ACC112 (cell line): ENCODE results near the gene TMEM89.
A peak's percentile ranks its signal among the peaks of the same experiment; 100 is the strongest.

Experiments
- H2AFZ ChIP-seq: fragments of 200-600 bp; sonication (generic); one replicate; pipeline ENCODE4 v1.6.0; 2017; ENCODE audit warnings: antibody characterized with exemption, low read length; ENCODE audit not compliant: unreplicated experiment
- H3K27ac ChIP-seq: fragments of 200-600 bp; sonication (generic); 2 replicates; pipeline ENCODE4 v1.5.1; 2014; ENCODE audit warnings: low read depth, mild to moderate bottlenecking, antibody characterized with exemption, low read length, moderate library complexity
- H3K27me3 ChIP-seq: fragments of 200-600 bp; sonication (generic); 2 replicates; pipeline ENCODE4 v1.6.1; 2014; ENCODE audit warnings: mild to moderate bottlenecking, antibody characterized with exemption, low read length, moderate library complexity, mixed read lengths; ENCODE audit not compliant: insufficient read depth
- H3K36me3 ChIP-seq: fragments of 200-600 bp; sonication (generic); 2 replicates; pipeline ENCODE4 v1.6.1; 2016; ENCODE audit warnings: mild to moderate bottlenecking, antibody characterized with exemption, low read length, moderate library complexity, mixed read lengths; ENCODE audit not compliant: insufficient read depth
- H3K4me1 ChIP-seq: fragments of 200-600 bp; sonication (generic); one replicate; pipeline ENCODE4 v1.6.1; 2016; ENCODE audit warnings: low read length, mixed read lengths; ENCODE audit not compliant: insufficient read depth, unreplicated experiment, control insufficient read depth
- H3K4me3 ChIP-seq: fragments of 200-600 bp; sonication (generic); 2 replicates; pipeline ENCODE4 v1.5.1; 2014; ENCODE audit warnings: mild to moderate bottlenecking, low read depth, low read length
- H3K79me2 ChIP-seq: fragments of 200-600 bp; sonication (generic); one replicate; pipeline ENCODE4 v1.6.0; 2016; ENCODE audit warnings: low read length; ENCODE audit not compliant: control insufficient read depth, unreplicated experiment, insufficient read depth

TMEM89 gene

DNA sequence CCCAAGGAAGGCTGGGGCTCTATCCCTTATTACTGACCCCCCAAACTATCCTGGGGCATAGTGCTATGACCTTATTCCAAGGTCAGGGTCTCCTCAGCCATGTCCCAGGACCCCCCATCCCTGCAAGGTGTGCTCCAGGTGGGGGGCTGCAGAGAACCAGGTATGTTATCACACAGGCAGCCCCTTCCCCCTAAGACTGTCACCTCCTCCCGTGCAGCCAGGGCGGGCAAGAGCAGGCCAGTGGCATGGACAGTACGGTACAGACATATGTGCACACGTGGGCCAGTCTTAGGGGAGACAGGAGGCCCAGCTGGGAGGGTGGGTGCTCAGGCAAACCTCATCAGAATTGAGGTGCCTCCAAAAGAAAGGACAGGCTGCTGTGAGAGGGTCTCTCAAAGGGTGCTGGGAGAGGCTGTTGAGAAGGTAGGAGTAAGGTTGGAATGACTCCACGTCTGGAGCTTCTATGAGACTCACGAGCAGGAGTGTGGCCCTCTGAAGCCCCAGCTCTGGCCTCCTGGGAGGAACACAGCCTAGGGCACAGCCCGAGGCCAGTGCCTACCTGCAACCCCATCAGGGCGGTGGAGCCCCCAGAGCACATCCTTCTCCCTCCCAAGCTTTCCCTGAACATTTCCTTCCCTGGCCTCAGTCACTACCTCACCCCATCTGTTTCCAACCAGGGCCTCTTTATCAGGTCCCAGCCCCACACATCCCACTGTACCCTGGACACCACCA is 24.7 kb downstream of the TMEM89 start:
- H3K4me1 ChIP-seq: peaks cover 51% of the 10 kb centered on the region
- H3K79me2 ChIP-seq: peaks cover 15% of the 10 kb centered on the region
- H3K27ac ChIP-seq: peak overlapping the region; percentile 85
- peaks cover 7% of the 10 kb centered on the region; the same call in 1 of the 2 replicates for H3K36me3 ChIP-seq
- H2AFZ ChIP-seq: no peak overlapping the region
- H3K4me3 ChIP-seq: no peak overlapping the region
- no peaks in the 10 kb centered on the region for H3K27me3 ChIP-seq

DNA sequence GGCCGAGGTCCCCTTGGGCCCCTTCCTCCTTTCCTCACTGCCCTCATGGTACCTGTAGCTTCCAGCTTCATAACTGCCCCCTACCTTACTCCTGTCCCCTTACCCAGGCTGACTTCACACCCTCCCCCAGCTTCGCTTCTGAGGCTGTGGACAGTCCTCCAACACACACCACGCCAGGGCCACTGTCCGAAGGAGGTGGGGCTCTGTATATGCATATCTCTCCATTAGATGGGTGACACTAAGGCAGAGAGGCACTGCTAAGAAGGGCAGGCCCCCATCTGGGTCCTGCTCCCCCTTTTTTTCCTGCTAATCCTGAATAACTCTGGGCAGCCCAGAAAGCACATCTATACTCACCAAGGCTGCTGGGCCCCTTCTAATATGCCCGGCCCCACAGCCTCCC is 25.4 kb downstream of the TMEM89 start:
- no peak overlapping the region for H2AFZ ChIP-seq
- peaks cover 15% of the 10 kb centered on the region for H3K79me2 ChIP-seq
- H3K36me3 ChIP-seq: peaks cover 7% of the 10 kb centered on the region; the same call in 1 of the 2 replicates
- H3K27ac ChIP-seq: peak overlapping the region; percentile 85
- peaks cover 51% of the 10 kb centered on the region for H3K4me1 ChIP-seq
- H3K4me3 ChIP-seq: no peak overlapping the region
- H3K27me3 ChIP-seq: no peaks in the 10 kb centered on the region

DNA sequence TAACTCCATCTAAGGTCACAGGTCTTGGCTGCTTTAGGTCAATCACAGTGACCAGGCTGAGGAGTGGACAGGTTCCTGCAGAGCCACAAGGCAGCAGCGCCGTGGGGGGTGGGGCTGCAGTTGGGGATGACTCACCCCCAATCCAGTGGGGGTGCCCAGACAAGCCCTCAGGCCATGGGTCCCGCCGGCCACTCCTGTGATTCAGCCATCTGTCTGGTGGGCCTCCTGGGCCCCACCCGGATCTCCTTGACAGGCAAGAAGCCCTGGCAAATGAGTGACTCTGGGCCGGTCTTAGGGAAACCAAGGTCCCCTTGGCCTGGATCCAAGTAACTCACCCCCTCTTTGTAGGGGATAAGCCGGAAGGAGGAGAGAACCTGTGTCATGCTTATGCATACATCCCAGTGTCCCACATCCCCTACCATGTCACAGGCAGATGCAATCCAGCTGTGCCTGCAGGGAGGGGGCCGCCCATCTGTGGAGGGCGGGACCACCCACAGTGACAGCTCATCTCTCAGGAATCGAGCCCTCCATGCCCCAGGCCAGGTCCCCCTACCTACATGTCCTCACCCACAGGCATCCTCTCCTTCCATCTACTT is 25.9 kb downstream of the TMEM89 start:
- Histone ChIP-seq H3K4me1 (peaks cover 51% of the 10 kb centered on the region), H3K79me2 (peaks cover 15% of the 10 kb centered on the region), H3K27ac (peak overlapping the region; percentile 85), H2AFZ (no peak overlapping the region), H3K27me3 (no peaks in the 10 kb centered on the region), H3K4me3 (peak overlapping the region; percentile 77), H3K36me3 (peaks cover 7% of the 10 kb centered on the region; the same call in 1 of the 2 replicates)

DNA sequence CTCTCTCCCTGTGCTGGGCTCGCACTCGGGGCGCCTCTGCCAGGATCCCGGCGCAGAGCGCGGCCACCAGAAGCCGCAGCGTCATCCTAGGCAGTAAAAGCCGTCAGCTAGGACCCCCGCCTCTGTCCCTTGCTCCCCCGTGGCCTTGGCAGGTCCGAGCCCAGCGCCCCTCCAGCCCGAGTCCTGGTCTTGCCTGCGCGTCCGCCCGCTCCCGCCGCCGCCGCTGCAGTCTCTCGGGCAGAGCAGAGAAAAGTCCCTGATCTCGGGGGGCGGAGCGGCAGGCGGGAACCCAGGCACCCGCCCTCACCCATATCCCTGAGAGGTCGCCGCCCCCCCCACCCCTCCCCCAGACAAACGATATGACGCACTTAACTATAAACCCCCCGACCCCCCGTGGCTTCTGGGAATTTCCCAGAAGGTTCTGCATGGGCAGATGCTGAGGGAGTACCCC is 26.5 kb downstream of the TMEM89 start, which contains the start of gene COL7A1:
COL7A1 (minus strand) TSS at position 255 of the 451 bp plus-strand sequence; CDS start at position 85, 170 bp downstream.
- Histone ChIP-seq H3K27ac (peak within 1 kb of the TSS; percentile 85), H3K4me1 (peaks cover 51% of the 10 kb centered on the region), H3K4me3 (peak within 1 kb of the TSS; percentile 77)

DNA sequence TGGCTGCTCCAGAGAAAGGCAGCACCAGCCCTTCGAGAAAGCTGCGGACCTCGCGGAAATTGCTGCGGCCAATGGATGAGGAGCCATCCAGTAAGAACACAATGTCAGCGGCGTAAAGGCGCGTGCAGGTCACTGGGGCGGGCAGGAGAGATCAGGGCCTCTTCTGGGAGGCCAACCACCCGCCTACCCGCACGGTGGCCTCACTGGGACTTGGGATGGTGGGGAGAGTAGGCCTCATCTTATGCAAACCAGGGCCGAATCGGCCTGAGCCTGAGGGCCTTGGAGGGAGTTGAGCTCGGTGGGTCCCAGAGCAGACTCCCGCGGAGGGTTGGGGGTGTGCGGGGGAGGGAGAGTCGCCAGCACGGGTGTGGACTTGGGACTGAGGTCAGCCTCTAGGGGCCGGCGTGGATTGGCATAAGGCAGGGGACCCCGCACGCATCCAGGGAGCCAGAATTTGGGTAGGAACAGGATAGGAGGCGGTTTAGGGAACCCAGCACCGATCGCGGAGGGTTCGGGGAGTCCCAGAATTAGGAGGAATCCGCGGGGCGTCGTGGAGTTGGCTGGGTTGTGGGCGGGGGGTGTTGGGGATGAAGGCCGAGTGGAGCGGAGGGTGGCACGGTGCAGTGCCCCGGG is 27.0 kb downstream of the TMEM89 start:
- Histone ChIP-seq H3K4me1 (peaks cover 45% of the 10 kb centered on the region), H3K4me3 (peak overlapping the region; percentile 77), H3K36me3 (peaks cover 4% of the 10 kb centered on the region; the same call in 1 of the 2 replicates), H3K27ac (peak overlapping the region; percentile 85), H3K27me3 (no peaks in the 10 kb centered on the region), H3K79me2 (peaks cover 15% of the 10 kb centered on the region), H2AFZ (no peak overlapping the region)

More for the DNA sequence above, 26.5 kb downstream of the TMEM89 start, which contains the start of gene COL7A1:
- Histone ChIP-seq H3K79me2 (peaks cover 15% of the 10 kb centered on the region), H2AFZ (no peak within 1 kb of the TSS), H3K36me3 (peaks cover 7% of the 10 kb centered on the region; the same call in 1 of the 2 replicates), H3K27me3 (no peaks in the 10 kb centered on the region)

DNA sequence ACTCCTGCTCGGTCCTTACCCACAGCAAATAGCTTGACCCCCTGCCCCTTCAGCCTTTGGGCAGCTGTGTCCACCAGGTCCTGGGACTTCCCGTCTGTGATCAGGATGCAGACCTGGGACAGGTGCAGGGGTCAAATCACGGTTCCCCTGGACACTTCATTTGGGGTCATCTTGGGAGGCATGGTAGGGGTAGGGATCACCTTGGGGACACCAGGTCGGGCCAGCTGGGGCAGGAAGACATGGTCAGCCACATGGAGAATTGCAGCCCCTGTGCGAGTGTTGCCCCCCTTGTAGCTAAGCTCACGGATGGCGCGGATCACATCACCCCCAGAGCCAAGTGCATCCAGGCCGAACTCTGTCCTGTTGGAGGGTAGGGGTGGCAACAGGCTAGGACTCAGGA is 28.2 kb downstream of the TMEM89 start:
- Histone ChIP-seq H2AFZ (no peak overlapping the region), H3K4me1 (peaks cover 33% of the 10 kb centered on the region), H3K79me2 (peaks cover 15% of the 10 kb centered on the region), H3K27me3 (no peaks in the 10 kb centered on the region), H3K27ac (no peak overlapping the region), H3K4me3 (peak overlapping the region; percentile 77), H3K36me3 (peaks cover 10% of the 10 kb centered on the region; the same call in 1 of the 2 replicates)

DNA sequence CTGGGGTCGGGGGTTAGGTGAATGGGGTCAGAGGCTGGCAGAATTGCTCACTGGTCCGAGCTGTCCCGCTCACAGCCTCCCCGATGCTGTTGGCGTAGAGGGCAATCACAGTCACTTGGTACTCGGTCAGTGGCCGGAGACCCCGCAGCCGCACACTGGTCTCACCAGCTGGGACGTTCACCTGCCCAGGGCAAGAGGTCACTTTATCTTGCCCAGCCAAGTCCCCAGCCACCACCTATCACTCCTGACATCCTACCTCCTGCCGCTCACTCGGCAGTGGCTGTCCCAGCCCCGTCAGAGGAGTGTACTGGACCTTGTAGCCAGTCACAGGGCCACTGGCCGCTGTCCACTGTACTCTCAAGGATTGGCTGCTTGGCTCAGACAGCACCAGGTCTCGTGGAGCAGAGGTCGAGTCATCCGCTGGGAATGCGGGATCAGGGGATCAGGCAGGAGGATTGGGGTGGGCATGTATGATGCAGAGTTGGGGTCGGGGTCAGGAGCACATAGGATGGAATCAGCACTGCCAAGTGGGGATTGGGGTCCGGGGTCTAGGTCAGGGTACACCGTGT is 29.0 kb downstream of the TMEM89 start:
- Histone ChIP-seq H3K27me3 (no peaks in the 10 kb centered on the region), H3K4me1 (peaks cover 26% of the 10 kb centered on the region), H3K4me3 (no peak overlapping the region), H3K36me3 (peaks cover 17% of the 10 kb centered on the region; the same call in 1 of the 2 replicates), H3K79me2 (peaks cover 15% of the 10 kb centered on the region), H2AFZ (no peak overlapping the region), H3K27ac (no peak overlapping the region)

DNA sequence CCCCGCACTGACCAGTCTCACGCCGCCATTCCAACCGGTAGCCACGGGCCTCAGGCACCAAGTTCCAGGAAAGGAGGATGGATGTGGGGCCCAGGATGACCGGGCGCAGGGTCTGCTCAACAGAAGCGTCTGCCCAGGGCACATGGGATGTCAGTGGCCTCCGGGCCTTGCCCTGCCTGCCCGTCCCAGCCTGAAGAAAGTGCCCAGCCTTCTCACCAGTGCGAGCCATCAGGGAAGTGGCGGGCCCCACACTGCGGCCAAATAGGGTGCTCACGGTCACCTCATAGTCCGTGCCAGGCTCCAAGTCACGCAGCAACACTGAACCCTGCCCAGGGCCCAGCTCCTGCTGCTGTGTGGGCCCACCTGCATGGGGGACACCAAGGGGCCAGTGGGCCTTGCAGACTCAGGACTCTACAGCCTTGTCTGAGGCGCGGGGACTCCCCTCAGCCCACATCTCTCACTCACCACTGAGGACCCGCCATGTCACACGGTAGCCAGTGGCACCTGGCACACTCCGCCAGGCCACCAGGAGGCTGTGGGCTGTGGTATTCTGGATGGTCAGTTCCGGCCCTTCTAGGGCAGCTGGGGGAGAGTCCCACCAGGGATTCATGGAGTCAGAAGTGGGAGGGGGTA is 29.6 kb downstream of the TMEM89 start:
- no peak overlapping the region for H2AFZ ChIP-seq
- H3K4me1 ChIP-seq: peaks cover 26% of the 10 kb centered on the region
- H3K27ac ChIP-seq: no peak overlapping the region
- peaks cover 17% of the 10 kb centered on the region; the same call in 1 of the 2 replicates for H3K36me3 ChIP-seq
- H3K4me3 ChIP-seq: no peak overlapping the region
- H3K27me3 ChIP-seq: no peaks in the 10 kb centered on the region
- peaks cover 15% of the 10 kb centered on the region for H3K79me2 ChIP-seq

DNA sequence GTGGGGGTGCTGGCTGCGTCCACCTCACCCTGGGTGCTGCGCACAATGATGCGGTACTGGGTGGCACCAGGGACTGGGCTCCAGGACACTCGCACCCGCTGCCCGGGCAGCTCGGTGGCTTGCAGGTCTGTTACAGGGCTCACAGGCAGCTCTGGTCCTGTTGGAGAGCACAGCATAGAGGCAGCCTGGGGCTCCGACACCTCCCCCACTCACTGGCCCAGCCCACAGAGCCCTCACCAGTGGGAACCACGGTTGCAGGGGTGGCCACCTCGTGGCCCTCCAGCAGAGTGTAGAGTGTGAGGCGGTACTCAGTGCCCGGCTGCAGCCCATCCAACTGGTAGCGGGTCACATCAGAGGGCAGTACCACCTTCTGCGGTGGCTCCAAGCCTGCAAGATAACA is 30.1 kb downstream of the TMEM89 start:
- H3K36me3 ChIP-seq: peaks cover 17% of the 10 kb centered on the region; the same call in 1 of the 2 replicates
- no peaks in the 10 kb centered on the region for H3K27me3 ChIP-seq
- peaks cover 15% of the 10 kb centered on the region for H3K79me2 ChIP-seq
- H2AFZ ChIP-seq: no peak overlapping the region
- H3K4me1 ChIP-seq: peaks cover 23% of the 10 kb centered on the region
- H3K4me3 ChIP-seq: no peak overlapping the region
- H3K27ac ChIP-seq: no peak overlapping the region

DNA sequence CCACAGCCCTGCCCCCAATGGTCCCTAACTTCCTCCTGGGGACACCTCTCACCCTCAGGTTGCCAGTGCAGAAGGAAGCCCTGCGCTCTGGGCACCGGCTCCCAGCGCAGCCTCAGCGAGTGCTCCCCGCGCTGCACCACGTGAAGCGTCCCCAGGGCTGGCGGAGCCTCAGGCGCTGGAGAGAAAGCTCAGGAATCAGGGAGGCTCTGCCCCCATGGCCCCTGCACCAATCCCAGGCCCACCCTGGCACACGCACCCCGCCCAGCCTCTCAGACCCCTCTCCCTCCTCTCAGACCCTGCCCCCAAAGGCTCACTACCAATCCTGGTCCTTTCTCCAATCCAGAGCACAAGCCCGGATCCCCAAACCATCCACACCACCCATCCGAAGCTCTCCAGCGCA is 33.3 kb downstream of the TMEM89 start:
- Histone ChIP-seq H3K4me1 (no peaks in the 10 kb centered on the region), H3K79me2 (no peaks in the 10 kb centered on the region), H3K27ac (no peak overlapping the region), H3K36me3 (peaks cover 26% of the 10 kb centered on the region; the same call in 1 of the 2 replicates), H3K4me3 (no peak overlapping the region), H3K27me3 (no peaks in the 10 kb centered on the region), H2AFZ (no peak overlapping the region)
